ENCODE results near the gene LIAS. TPM values are rescaled to one million over a fixed set of nuclear protein-coding genes. Genes with fewer than 3 reads are reported as not detected.
"Not testable (repeated sequence)": the region's sequence is repeated elsewhere in the genome, so short reads cannot be mapped to it uniquely, and the experiment has no call there.

Gene LIAS
- total RNA-seq (2021; ENCODE audit: unreplicated experiment) (6.8 TPM), Bru-seq, nascent RNA (percentile 54 among the genes with signal in this experiment), BruChase-seq, experiment 1, labeled RNA remaining after a 2-hour chase (percentile 57 among the genes with signal in this experiment), BruChase-seq, experiment 2, labeled RNA remaining after a 6-hour chase (percentile 49 among the genes with signal in this experiment)
- polyA plus RNA-seq (2012; ENCODE audit: insufficient read length): 3.4 TPM
- long read RNA-seq, full-length matches to known transcripts: 7 of 10 reads
- long read RNA-seq, partial matches to known transcripts: 0 of 10 reads
- long read RNA-seq, other reads (novel, unspliced or antisense): 3 of 10 reads

DNA sequence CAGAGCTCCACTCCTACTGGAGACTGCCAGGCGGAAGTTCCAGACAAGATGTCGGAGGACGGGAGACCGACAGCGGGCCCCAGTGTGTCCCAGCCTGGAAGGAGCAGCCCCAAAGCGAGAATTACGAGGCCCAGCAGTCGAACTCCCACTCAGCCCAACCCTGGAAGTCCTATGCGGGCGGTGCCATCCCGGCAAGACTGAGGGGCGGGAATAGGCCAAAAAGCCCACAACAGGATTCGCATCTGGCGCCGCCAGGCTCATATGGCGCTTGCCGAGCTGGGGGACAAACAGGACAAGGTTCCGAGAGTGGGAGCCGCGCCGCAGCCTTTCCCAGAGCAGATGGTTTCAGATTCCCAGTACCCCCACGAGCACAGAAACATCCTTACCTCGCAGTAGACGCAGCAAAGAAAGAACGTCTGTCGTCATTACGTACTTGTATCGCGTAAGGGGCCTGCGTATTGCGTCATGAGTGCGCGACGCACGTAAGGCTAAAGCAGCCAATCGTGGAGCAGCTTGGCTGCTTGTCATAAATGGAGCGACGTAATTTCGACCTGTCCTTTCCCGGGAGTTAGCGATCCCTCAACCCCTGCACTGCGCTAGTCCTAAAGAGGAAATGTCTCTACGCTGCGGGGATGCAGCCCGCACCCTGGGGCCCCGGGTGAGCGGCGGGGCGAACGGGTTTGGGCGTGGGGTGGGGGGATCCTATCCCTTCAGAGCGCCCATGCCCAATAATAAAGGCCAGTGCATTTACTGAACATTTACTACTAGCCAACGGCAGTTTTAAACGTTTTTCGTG is at the start of gene LIAS, which contains the start of gene RPL9:
Gene LIAS (plus strand): TSS at position 552 of the 796 bp plus-strand sequence. CDS start 62 bp downstream, at position 614.
Gene RPL9 (minus strand): TSS at position 418 of the 796 bp plus-strand sequence. CDS start 483 bp downstream, outside the sequence.
- ChIA-PET CTCF (no interaction called here), POLR2A (no interaction called here)
- no TSS peak for BruUV-seq (replicated peaks)
- DNase-seq (ENCODE audit: low read depth, low spot score) (peak; percentile 96), ATAC-seq (peak; percentile 96)
- Histone ChIP-seq H3K4me3 (ENCODE audit: low read depth in 2 of 2, low read length in 2 of 2) (peak within 1 kb of the TSS; percentile 93 to 94), H3K27ac (ENCODE audit: low read length) (peak within 1 kb of the TSS; percentile 96), H3K9me3 (ENCODE audit: control insufficient read depth, insufficient read depth, low read depth, low read length) (no peaks in the 10 kb centered on the region), H3K27me3 (ENCODE audit: control insufficient read depth, insufficient read depth, low read length) (no peaks in the 10 kb centered on the region), H3K36me3 (ENCODE audit: control insufficient read depth, insufficient read depth, low read length) (peaks cover 44% of the 10 kb centered on the region), H3K4me1 (ENCODE audit: control insufficient read depth, insufficient read depth, low read length) (peaks cover 9% of the 10 kb centered on the region)
- in situ Hi-C loops (cut with HindIII; ENCODE audit: low pct_unique_long_range_greater_than_20kb, low sequenced_read_pairs): no loop called here
- 0 out of 2 replicates have a peak, but pooled peaks have one; percentile 17 for TF ChIP-seq TCF7L2 (IDR thresholded peaks at IDR 0.05; ENCODE audit: low read depth, low read length)
- no peak for TF ChIP-seq SIN3A (IDR thresholded peaks at IDR 0.05; ENCODE audit: borderline replicate concordance, insufficient read depth, low read depth, low read length)
- TF ChIP-seq, protein P1, sequence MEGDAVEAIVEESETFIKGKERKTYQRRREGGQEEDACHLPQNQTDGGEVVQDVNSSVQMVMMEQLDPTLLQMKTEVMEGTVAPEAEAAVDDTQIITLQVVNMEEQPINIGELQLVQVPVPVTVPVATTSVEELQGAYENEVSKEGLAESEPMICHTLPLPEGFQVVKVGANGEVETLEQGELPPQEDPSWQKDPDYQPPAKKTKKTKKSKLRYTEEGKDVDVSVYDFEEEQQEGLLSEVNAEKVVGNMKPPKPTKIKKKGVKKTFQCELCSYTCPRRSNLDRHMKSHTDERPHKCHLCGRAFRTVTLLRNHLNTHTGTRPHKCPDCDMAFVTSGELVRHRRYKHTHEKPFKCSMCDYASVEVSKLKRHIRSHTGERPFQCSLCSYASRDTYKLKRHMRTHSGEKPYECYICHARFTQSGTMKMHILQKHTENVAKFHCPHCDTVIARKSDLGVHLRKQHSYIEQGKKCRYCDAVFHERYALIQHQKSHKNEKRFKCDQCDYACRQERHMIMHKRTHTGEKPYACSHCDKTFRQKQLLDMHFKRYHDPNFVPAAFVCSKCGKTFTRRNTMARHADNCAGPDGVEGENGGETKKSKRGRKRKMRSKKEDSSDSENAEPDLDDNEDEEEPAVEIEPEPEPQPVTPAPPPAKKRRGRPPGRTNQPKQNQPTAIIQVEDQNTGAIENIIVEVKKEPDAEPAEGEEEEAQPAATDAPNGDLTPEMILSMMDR (IDR thresholded peaks at IDR 0.05): no peak
- peak; percentile 97 for TF ChIP-seq POLR2AphosphoS5 (IDR thresholded peaks at IDR 0.05; ENCODE audit: low read depth, low read length)
- TF ChIP-seq, protein P2, sequence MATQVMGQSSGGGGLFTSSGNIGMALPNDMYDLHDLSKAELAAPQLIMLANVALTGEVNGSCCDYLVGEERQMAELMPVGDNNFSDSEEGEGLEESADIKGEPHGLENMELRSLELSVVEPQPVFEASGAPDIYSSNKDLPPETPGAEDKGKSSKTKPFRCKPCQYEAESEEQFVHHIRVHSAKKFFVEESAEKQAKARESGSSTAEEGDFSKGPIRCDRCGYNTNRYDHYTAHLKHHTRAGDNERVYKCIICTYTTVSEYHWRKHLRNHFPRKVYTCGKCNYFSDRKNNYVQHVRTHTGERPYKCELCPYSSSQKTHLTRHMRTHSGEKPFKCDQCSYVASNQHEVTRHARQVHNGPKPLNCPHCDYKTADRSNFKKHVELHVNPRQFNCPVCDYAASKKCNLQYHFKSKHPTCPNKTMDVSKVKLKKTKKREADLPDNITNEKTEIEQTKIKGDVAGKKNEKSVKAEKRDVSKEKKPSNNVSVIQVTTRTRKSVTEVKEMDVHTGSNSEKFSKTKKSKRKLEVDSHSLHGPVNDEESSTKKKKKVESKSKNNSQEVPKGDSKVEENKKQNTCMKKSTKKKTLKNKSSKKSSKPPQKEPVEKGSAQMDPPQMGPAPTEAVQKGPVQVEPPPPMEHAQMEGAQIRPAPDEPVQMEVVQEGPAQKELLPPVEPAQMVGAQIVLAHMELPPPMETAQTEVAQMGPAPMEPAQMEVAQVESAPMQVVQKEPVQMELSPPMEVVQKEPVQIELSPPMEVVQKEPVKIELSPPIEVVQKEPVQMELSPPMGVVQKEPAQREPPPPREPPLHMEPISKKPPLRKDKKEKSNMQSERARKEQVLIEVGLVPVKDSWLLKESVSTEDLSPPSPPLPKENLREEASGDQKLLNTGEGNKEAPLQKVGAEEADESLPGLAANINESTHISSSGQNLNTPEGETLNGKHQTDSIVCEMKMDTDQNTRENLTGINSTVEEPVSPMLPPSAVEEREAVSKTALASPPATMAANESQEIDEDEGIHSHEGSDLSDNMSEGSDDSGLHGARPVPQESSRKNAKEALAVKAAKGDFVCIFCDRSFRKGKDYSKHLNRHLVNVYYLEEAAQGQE (IDR thresholded peaks at IDR 0.05; ENCODE audit: insufficient read depth in 1 of 2, low read depth in 2 of 2, low read length in 1 of 2): no peak
- intact Hi-C loops (cut with micrococcal nuclease; ENCODE audit: unreplicated experiment): no loop called here

DNA sequence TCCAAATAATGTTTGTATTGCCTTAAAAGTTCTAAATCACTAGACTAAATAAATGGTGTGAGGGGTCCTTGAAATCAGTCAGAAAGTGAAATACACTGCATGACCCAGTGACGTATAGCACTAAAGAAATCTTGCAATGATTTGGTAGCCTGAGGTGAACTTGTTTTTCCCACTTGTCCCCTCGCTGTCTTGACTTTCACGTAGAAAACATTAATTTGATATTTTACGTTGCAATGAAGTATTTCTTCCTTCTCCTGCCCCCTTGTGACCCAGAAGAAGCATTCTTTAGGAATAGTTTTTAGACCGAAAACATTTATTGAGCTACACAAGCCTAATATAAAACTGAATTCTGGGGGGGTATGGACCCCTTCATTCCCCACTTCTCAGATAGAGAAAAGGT is 48.4 kb upstream of the LIAS start:
- in situ Hi-C loops (cut with HindIII; ENCODE audit: low pct_unique_long_range_greater_than_20kb, low sequenced_read_pairs): no loop called here
- TF ChIP-seq, protein P2 (IDR thresholded peaks at IDR 0.05; ENCODE audit: insufficient read depth in 1 of 2, low read depth in 2 of 2, low read length in 1 of 2): no peak
- no peak for TF ChIP-seq TCF7L2 (IDR thresholded peaks at IDR 0.05; ENCODE audit: low read depth, low read length)
- TF ChIP-seq, protein P1 (IDR thresholded peaks at IDR 0.05): peak; percentile 32; the same call in 1 of the 2 replicates
- no peak for TF ChIP-seq SIN3A (IDR thresholded peaks at IDR 0.05; ENCODE audit: borderline replicate concordance, insufficient read depth, low read depth, low read length)
- no peak for TF ChIP-seq POLR2AphosphoS5 (IDR thresholded peaks at IDR 0.05; ENCODE audit: low read depth, low read length)
- Histone ChIP-seq H3K27ac (ENCODE audit: low read length) (0 out of 2 replicates have a peak overlapping the region, but pooled peaks have one; percentile 17), H3K9me3 (ENCODE audit: control insufficient read depth, insufficient read depth, low read depth, low read length) (no peaks in the 10 kb centered on the region), H3K4me1 (ENCODE audit: control insufficient read depth, insufficient read depth, low read length) (no peaks in the 10 kb centered on the region), H3K4me3 (ENCODE audit: low read depth in 2 of 2, low read length in 2 of 2) (peak overlapping the region; percentile 35 to 45), H3K36me3 (ENCODE audit: control insufficient read depth, insufficient read depth, low read length) (no peaks in the 10 kb centered on the region), H3K27me3 (ENCODE audit: control insufficient read depth, insufficient read depth, low read length) (no peaks in the 10 kb centered on the region)
- DNase-seq (ENCODE audit: low read depth, low spot score) (no peak), ATAC-seq (no peak; the same call in 1 of the 2 replicates)
- intact Hi-C loops (cut with micrococcal nuclease; ENCODE audit: unreplicated experiment): no loop called here
- POLR2A ChIA-PET: no interaction called here
- CTCF ChIA-PET: no interaction called here
- BruUV-seq (replicated peaks): no TSS peak

DNA sequence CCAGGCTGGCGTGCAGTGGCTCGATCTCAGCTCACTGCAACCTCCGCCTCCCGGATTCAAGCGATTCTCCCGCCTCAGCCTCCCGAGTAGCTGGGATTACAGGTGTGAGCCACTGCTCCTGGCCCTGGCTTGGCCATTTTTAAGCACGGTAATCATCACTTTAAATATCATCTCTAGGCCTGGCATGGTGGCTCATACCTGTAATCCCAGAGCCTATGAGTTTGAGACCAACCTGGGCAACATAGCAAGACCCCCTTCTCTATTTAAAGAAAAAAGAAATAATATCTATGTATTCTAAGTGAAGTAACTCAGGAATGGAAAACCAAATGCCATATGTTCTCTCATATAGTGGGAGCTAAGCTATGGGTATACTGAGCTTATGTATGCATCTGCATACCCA is 47.3 kb upstream of the LIAS start:
- H3K4me3 ChIP-seq (ENCODE audit: low read depth in 2 of 2, low read length in 2 of 2); intact Hi-C loops (cut with micrococcal nuclease; ENCODE audit: unreplicated experiment); H3K27ac ChIP-seq (ENCODE audit: low read length); DNase-seq (ENCODE audit: low read depth, low spot score); in situ Hi-C loops (cut with HindIII; ENCODE audit: low pct_unique_long_range_greater_than_20kb, low sequenced_read_pairs); BruUV-seq (replicated peaks); ATAC-seq; H3K4me1 ChIP-seq (ENCODE audit: control insufficient read depth, insufficient read depth, low read length); H3K9me3 ChIP-seq (ENCODE audit: control insufficient read depth, insufficient read depth, low read depth, low read length); H3K27me3 ChIP-seq (ENCODE audit: control insufficient read depth, insufficient read depth, low read length); POLR2A ChIA-PET; H3K36me3 ChIP-seq (ENCODE audit: control insufficient read depth, insufficient read depth, low read length): not testable (repeated sequence)
- CTCF ChIA-PET: interaction anchor here (0.7 kb wide), 2 partner anchors 103 to 556 kb away, joined by 6 to 12 read pairs; no protein-coding TSS in a partner anchor

Data from Panc1 (cell line).